ENCODE results near the gene SSX2IP.

The SSX2IP gene

DNA sequence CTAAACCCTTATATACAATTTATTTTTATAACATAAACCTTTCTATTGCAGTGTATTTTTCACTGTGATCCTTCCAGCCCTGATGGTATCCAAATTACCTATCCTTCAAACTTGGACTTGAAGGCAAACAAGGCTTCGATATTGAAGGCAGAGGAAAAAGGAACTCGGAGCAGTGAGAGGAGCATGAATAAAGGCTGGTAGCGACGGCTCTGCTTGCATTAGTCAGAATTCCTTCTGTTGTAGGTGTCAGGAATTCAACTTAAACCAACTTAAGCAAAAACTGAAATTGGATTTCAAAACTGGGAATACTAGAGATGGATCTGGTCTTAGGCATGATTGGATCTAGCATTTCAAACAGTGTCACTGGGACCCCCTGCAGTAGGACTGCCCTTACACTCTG, 17.8 kb upstream of the SSX2IP start:
- DNase-seq: no peak

- no peak for DNase-seq
Observed at GRCh38 chr1:84705513-84705912, 15.3 kb upstream of the SSX2IP start.

GRCh38 chr1:84704872-84705417, 14.7 kb upstream of the SSX2IP start:
- no peak for DNase-seq

- no peak for DNase-seq
Observed at GRCh38 chr1:84703431-84703830, 13.2 kb upstream of the SSX2IP start.

DNA sequence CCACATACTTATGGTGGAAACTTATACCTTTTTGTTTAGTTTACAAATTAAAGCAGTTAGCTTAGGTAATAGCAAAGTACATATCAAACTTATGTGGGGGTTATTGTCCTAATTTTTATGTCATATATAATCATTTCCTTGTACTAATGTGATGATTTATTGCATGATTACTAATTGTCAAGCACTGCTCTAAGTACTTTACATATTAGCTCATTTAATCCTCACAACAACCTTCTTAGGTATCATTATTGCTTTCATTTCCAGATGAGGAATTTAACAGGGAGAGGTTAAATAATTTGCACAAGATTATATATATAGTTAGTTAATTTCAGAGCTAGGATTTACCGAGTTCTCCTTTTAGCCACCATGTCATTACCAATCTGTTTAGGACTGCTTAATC, 11.9 kb upstream of the SSX2IP start:
- no peak for DNase-seq

- DNase-seq: no peak
Observed at GRCh38 chr1:84701376-84701775, 11.1 kb upstream of the SSX2IP start.

- DNase-seq: no peak
Observed at GRCh38 chr1:84700070-84700469, 9.8 kb upstream of the SSX2IP start.

DNA sequence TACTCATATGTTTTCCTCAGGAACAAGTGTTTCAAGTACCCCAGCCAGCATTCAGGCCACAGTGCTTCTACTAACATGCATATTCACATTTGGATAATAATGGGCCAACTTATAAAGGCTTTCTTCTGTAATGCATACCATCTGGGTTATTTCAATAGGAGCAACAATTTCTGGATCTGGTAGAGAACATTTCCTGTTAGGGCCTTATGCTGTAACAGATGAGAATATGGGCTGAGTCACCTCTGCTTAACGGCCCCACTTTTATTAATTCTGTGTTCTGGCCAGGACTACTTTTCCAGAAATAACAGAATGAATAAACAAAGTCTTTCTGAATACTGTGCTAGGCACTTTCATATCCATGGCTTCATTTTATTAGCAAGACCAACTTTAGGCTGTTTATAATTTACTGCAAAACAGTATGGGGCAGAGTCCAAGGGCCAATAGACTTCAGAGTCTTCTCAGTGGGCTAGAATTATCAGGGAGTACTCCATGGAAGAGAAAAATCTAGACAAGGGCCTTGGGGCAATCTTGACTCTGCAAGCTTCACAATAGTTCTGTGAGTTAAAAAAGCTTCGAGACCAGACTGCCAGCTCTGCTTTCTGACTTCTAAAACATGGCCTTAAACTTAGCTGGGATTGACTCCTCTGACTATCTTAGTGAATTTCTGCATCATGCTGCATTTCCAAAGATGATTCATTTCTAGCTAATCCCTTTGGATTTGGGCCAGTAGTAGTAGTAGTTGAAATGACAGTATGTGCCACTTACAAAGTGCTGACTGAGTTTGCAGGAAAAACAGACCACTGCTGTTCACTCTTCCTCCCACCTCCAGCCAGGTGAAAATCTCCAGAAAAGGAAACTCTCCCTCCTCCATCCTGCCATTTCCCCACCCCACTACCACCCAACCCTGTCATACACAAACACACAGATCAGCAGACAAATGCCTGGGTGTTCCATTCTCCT, 8.2 kb upstream of the SSX2IP start:
- DNase-seq: no peak

DNA sequence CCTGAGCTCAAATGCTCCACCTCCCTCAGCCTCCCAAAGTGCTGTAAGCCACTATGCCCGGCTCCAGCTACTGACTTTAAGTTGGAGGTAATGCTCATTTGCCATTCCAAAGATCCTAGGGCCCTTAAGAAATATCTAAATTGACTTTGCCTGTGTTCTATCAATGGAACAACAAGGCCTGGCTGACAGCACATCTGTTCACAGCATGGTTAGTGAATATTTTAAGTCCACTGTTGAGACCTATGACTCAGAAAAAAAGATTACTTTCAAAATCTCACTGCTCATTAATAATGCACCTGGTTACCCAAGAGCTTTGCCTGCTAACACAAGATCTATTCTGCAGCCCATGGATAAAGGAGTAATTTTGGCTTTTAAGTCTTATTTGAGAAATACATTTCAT, 3.5 kb upstream of the SSX2IP start:
- no peak for DNase-seq

DNA sequence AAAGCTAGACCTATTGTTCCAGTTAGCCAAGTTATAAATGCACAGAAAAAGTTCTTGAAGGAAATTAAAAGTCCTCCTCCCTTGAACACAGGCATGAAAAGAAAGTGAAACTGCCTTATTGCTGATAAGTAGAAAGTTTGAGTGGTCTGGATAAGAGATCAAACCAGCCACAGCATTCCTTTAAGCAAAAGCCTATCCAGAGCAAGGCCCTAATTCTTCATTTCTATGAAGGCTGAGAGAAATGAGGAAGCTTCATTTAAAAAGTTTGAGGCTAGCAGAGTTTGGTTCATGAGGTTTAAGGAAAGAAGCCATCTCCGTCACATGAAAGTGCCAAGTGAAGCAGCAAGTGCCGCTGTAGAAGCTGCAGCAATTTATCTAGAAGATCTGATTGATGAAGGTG, 2.7 kb upstream of the SSX2IP start:
- DNase-seq: no peak

GRCh38 chr1:84692391-84692790, 2.1 kb upstream of the SSX2IP start:
- DNase-seq: no peak

- DNase-seq: no peak
Observed at GRCh38 chr1:84691122-84691783, 992 bp upstream of the SSX2IP start.

GRCh38 chr1:84689514-84690396, 506 bp downstream of the SSX2IP start:
- DNase-seq: no peak

DNA sequence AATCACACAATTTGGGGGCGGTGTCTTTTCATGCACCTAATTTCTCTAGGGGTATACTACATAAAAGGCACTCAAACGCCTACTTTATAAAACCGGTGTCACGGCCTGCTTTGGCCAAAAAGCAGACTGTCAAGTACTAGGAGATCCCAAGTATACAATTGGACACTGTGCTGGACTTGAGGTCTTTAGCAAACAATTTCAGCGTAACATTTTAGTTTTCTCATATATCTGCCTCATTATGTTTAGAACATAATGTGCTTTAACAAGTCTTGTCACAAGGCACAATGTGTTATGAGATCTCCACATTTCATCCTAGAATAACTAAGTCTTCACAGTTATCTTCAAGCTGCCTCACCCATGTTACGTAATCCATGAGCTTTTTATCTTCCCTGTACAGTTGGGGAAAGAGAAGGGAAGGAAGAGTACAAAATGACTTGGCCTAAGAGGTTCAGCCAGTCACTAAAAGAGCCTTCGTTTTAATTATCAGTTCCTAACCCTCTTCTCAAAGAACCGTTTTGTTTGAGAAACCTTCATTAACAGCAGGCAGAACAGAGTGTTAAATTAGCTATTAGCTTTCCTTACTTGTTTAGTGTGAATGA, 1.7 kb downstream of the SSX2IP start:
- DNase-seq: no peak

GRCh38 chr1:84687714-84688462, 2.4 kb downstream of the SSX2IP start:
- no peak for DNase-seq

DNA sequence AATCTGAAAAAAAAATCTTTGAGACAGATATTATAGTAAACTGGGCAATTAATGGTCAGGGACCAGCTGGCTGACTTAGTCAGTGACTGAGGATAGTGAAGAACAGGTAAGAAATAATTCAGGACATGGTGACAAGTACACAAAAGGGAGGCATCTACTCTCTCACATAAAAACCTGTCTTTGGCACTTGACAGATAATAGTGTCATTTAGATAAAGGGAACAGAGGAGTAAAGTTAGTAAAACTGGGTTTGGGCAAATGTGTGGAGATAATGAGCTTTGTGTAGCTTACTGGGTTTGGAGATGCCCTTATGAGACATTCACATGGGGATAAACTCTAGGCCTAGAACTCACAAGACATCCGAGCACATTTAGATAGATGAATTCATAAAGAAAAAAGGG, 4.0 kb downstream of the SSX2IP start:
- DNase-seq: no peak

GRCh38 chr1:84683508-84683907, 6.8 kb downstream of the SSX2IP start:
- no peak for DNase-seq

DNA sequence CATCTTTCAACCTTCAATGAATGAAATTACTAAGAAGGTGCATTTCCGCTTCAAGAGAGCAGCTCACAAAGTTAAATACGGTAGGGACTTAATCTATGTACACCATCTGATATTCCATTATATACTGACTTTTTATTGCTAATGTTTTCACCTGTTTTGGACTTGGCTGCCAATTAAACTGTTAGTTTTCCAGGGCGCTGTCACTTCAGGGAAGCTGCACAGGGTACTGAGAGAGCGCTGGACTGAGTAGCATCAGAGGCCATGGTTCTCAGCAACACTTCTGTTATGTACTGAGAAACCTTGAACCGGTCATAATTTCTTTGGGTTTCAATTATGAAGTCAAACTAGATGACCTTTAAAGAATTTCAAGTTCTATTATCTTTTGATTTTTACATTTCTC, 8.2 kb downstream of the SSX2IP start:
- DNase-seq: no peak

DNA sequence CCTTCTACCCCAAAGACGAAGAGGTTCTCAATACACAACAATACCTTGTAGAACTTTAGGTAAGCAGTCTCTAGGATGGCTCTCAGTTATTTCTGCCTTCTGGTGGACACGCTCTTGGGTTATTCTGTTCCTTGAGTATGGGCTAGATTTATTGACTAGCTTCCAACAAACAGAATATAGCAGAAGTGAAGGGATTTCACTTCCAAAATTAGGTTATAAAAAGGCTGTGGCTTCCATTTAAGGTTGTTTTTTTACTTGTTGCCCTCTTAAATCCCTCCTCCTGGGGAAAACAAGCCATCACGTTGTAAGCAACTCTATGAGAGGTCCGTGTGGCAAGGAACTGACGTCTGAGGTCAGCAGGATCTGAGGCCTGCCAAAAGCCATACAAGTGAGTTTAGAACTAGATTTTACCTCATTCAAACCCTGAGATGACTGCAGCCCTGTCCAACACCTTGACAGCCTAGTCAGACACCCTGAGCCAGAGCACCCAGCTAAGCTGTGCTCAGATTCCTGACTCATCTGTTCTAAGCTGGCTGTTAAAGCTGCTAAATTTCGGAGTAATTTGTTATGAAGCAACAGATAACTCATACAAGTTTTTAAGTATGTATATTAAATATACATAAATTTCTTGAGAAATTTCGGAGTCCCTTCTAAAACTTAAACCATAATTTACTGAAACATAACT, 12.7 kb downstream of the SSX2IP start:
- DNase-seq: no peak

DNA sequence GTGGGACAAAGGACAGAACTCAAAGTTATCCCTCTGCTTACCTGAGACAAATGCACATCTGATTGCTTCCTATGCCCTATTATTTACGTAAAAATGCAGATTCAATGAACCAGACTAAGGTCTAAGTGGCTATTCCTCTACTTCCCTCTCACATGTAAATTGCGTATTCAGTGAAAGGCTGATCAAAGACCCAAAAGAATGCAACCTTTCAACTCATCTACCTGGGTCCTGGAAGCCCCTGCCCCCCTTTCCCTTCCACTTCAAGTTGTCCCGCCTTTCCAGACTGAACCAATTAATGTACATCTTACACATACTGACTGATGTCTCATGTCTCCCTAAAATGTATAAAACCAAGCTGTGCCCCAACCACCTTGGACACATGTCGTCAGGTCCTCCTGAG, 14.6 kb downstream of the SSX2IP start:
- no peak for DNase-seq

- no peak for DNase-seq
Observed at GRCh38 chr1:84675106-84675505, 15.2 kb downstream of the SSX2IP start.

Data from NCI-H2081 treated with DMSO at 0.1 percent for 48 hours (cell line).